Measurements from ENCODE around the gene ABCF1. TPM values are rescaled to one million over a fixed set of nuclear protein-coding genes. Genes with fewer than 3 reads are reported as not detected.
A peak's percentile ranks its signal among the peaks of the same experiment; 100 is the strongest.
"Not testable (repeated sequence)": the region's sequence is repeated elsewhere in the genome, so short reads cannot be mapped to it uniquely, and the experiment has no call there.

Gene ABCF1
- 35.4 TPM for polyA plus RNA-seq (2013)

- peak within 1 kb of the TSS; percentile 92 to 95 for H3K27ac ChIP-seq (ENCODE audit: insufficient read depth in 1 of 2, low read depth in 1 of 2, low read length in 2 of 2, poor library complexity in 1 of 2, severe bottlenecking in 2 of 2)
- peaks cover 0 to 23% (median 4%) of the 10 kb centered on the region in 4 experiments for H3K36me3 ChIP-seq (ENCODE audit: control insufficient read depth in 4 of 4, insufficient read depth in 4 of 4, low read length in 3 of 4)
- 0% methylated on average over 57 of the region's 59 CpGs for WGBS (ENCODE audit: insufficient coverage)
- no peaks in the 10 kb centered on the region for H3K9me3 ChIP-seq (ENCODE audit: control extremely low read depth in 1 of 5, control insufficient read depth in 4 of 5, insufficient read depth in 2 of 5, low read depth in 1 of 5, low read length in 4 of 5)
- peak; percentile 97 to 98 (median 98) for DNase-seq
- peak within 1 kb of the TSS; percentile 83 to 97 (median 95) for H3K4me3 ChIP-seq (ENCODE audit: control insufficient read depth in 1 of 7, extremely low read depth in 1 of 7, insufficient read depth in 4 of 7, low read depth in 2 of 7, low read length in 6 of 7)
- peaks cover 11 to 36% (median 26%) of the 10 kb centered on the region in 4 experiments for H3K4me1 ChIP-seq (ENCODE audit: control extremely low read depth in 1 of 4, control insufficient read depth in 4 of 4, insufficient read depth in 4 of 4, low read length in 3 of 4)
- ChIA-PET POLR2A (interaction anchor here (0.6 to 2.1 kb wide), 5 partner anchors 15 to 157 kb away, joined by 3 to 8 read pairs (median 6); partner anchors contain the start of gene GNL1), CTCF (interaction anchor here (1.5 to 2.3 kb wide), 6 partner anchors 15 to 119 kb away, joined by 3 to 10 read pairs (median 7); partner anchors contain the start of genes GNL1 and PRR3)
- no peaks in the 10 kb centered on the region for H3K27me3 ChIP-seq (replicated peaks in 2 of 5; ENCODE audit: control insufficient read depth in 4 of 5, insufficient read depth in 5 of 5, low read length in 4 of 5)
These were observed at the start of gene ABCF1 for GRCh38 chr6:30571075-30571761. ABCF1 (plus strand) TSS chr6:30571442; CDS start chr6:30571488, 46 bp downstream.

- CTCF ChIA-PET, result interaction anchor here (0.9 to 2.0 kb wide), 6 partner anchors 8 to 26 kb away, joined by 3 to 7 read pairs (median 6); no protein-coding TSS in a partner anchor
- DNase-seq; H3K36me3 ChIP-seq (ENCODE audit: control insufficient read depth in 4 of 4, insufficient read depth in 4 of 4, low read length in 3 of 4); POLR2A ChIA-PET; H3K27me3 ChIP-seq (replicated peaks in 2 of 5; ENCODE audit: control insufficient read depth in 4 of 5, insufficient read depth in 5 of 5, low read length in 4 of 5); H3K4me3 ChIP-seq (ENCODE audit: control insufficient read depth in 1 of 7, extremely low read depth in 1 of 7, insufficient read depth in 4 of 7, low read depth in 2 of 7, low read length in 6 of 7); H3K9me3 ChIP-seq (ENCODE audit: control extremely low read depth in 1 of 5, control insufficient read depth in 4 of 5, insufficient read depth in 2 of 5, low read depth in 1 of 5, low read length in 4 of 5); H3K27ac ChIP-seq (ENCODE audit: insufficient read depth in 1 of 2, low read depth in 1 of 2, low read length in 2 of 2, poor library complexity in 1 of 2, severe bottlenecking in 2 of 2): not testable (repeated sequence)
- WGBS (ENCODE audit: insufficient coverage), result 93% methylated on average over 3 of the region's 5 CpGs
- peaks cover 0 to 20% (median 14%) of the 10 kb centered on the region in 4 experiments for H3K4me1 ChIP-seq (ENCODE audit: control extremely low read depth in 1 of 4, control insufficient read depth in 4 of 4, insufficient read depth in 4 of 4, low read length in 3 of 4)
These were observed 49.3 kb upstream of the ABCF1 start for GRCh38 chr6:30521952-30522351.

GRCh38 chr6:30526444-30526843 is 44.8 kb upstream of the ABCF1 start:
- CTCF ChIA-PET, result interaction anchor here (3.5 kb wide), 1 partner anchor 31 kb away, joined by 19 read pairs; no protein-coding TSS in a partner anchor
- H3K36me3 ChIP-seq (ENCODE audit: control insufficient read depth in 4 of 4, insufficient read depth in 4 of 4, low read length in 3 of 4); DNase-seq; H3K9me3 ChIP-seq (ENCODE audit: control extremely low read depth in 1 of 5, control insufficient read depth in 4 of 5, insufficient read depth in 2 of 5, low read depth in 1 of 5, low read length in 4 of 5); POLR2A ChIA-PET; H3K4me3 ChIP-seq (ENCODE audit: control insufficient read depth in 1 of 7, extremely low read depth in 1 of 7, insufficient read depth in 4 of 7, low read depth in 2 of 7, low read length in 6 of 7); H3K27me3 ChIP-seq (replicated peaks in 2 of 5; ENCODE audit: control insufficient read depth in 4 of 5, insufficient read depth in 5 of 5, low read length in 4 of 5); H3K27ac ChIP-seq (ENCODE audit: insufficient read depth in 1 of 2, low read depth in 1 of 2, low read length in 2 of 2, poor library complexity in 1 of 2, severe bottlenecking in 2 of 2): not testable (repeated sequence)
- peaks cover 0 to 22% (median 19%) of the 10 kb centered on the region in 4 experiments for H3K4me1 ChIP-seq (ENCODE audit: control extremely low read depth in 1 of 4, control insufficient read depth in 4 of 4, insufficient read depth in 4 of 4, low read length in 3 of 4)
- no CpG with 5 or more reads among the region's 3 CpGs for WGBS (ENCODE audit: insufficient coverage)

- 83% methylated on average over 15 of the region's 17 CpGs for WGBS (ENCODE audit: insufficient coverage)
- DNase-seq, result peak in 2 of 3 donors; percentile 45 to 50
- Histone ChIP-seq H3K4me1 (ENCODE audit: control extremely low read depth in 1 of 4, control insufficient read depth in 4 of 4, insufficient read depth in 4 of 4, low read length in 3 of 4) (peaks cover 0 to 27% (median 21%) of the 10 kb centered on the region in 4 experiments), H3K27ac (ENCODE audit: insufficient read depth in 1 of 2, low read depth in 1 of 2, low read length in 2 of 2, poor library complexity in 1 of 2, severe bottlenecking in 2 of 2) (peak overlapping the region in 1 of 2 experiments; percentile 25)
- not testable (repeated sequence) for H3K27me3 ChIP-seq (replicated peaks in 2 of 5; ENCODE audit: control insufficient read depth in 4 of 5, insufficient read depth in 5 of 5, low read length in 4 of 5); H3K4me3 ChIP-seq (ENCODE audit: control insufficient read depth in 1 of 7, extremely low read depth in 1 of 7, insufficient read depth in 4 of 7, low read depth in 2 of 7, low read length in 6 of 7); H3K9me3 ChIP-seq (ENCODE audit: control extremely low read depth in 1 of 5, control insufficient read depth in 4 of 5, insufficient read depth in 2 of 5, low read depth in 1 of 5, low read length in 4 of 5); H3K36me3 ChIP-seq (ENCODE audit: control insufficient read depth in 4 of 4, insufficient read depth in 4 of 4, low read length in 3 of 4)
- CTCF ChIA-PET, result interaction anchor here (1.6 to 4.4 kb wide), 7 partner anchors 8 to 46 kb away, joined by 7 to 62 read pairs (median 39); no protein-coding TSS in a partner anchor
- POLR2A ChIA-PET, result interaction anchor here (0.6 kb wide), 1 partner anchor 65 kb away, joined by 3 read pairs; no protein-coding TSS in a partner anchor
These were observed 41.8 kb upstream of the ABCF1 start for GRCh38 chr6:30529349-30529875.

- H3K27ac ChIP-seq (ENCODE audit: insufficient read depth in 1 of 2, low read depth in 1 of 2, low read length in 2 of 2, poor library complexity in 1 of 2, severe bottlenecking in 2 of 2), result peak overlapping the region in 1 of 2 experiments; percentile 25
- CTCF ChIA-PET, result interaction anchor here (1.6 to 4.4 kb wide), 7 partner anchors 9 to 47 kb away, joined by 7 to 62 read pairs (median 39); no protein-coding TSS in a partner anchor
- peak in 2 of 3 donors; percentile 70 to 81 for DNase-seq
These were observed 41.2 kb upstream of the ABCF1 start for GRCh38 chr6:30530014-30530413.

GRCh38 chr6:30533460-30534294 is 37.6 kb upstream of the ABCF1 start:
- no peak overlapping the region for H3K27ac ChIP-seq (ENCODE audit: insufficient read depth in 1 of 2, low read depth in 1 of 2, low read length in 2 of 2, poor library complexity in 1 of 2, severe bottlenecking in 2 of 2)
- H3K4me1 ChIP-seq (ENCODE audit: control extremely low read depth in 1 of 4, control insufficient read depth in 4 of 4, insufficient read depth in 4 of 4, low read length in 3 of 4), result peaks cover 0 to 21% (median 17%) of the 10 kb centered on the region in 4 experiments
- H3K36me3 ChIP-seq (ENCODE audit: control insufficient read depth in 4 of 4, insufficient read depth in 4 of 4, low read length in 3 of 4), result no peaks in the 10 kb centered on the region
- H3K27me3 ChIP-seq (replicated peaks in 2 of 5; ENCODE audit: control insufficient read depth in 4 of 5, insufficient read depth in 5 of 5, low read length in 4 of 5), result no peaks in the 10 kb centered on the region
- CTCF ChIA-PET, result interaction anchor here (0.6 to 4.4 kb wide), 7 partner anchors 16 to 47 kb away, joined by 3 to 39 read pairs (median 25); no protein-coding TSS in a partner anchor
- no peak for DNase-seq
- POLR2A ChIA-PET, result interaction anchor here (1.8 kb wide), 1 partner anchor 39 kb away, joined by 15 read pairs; no protein-coding TSS in a partner anchor
- H3K4me3 ChIP-seq (ENCODE audit: control insufficient read depth in 1 of 7, extremely low read depth in 1 of 7, insufficient read depth in 4 of 7, low read depth in 2 of 7, low read length in 6 of 7), result no peak overlapping the region
- 61% methylated on average over 3 of the region's 15 CpGs for WGBS (ENCODE audit: insufficient coverage)
- no peaks in the 10 kb centered on the region for H3K9me3 ChIP-seq (ENCODE audit: control extremely low read depth in 1 of 5, control insufficient read depth in 4 of 5, insufficient read depth in 2 of 5, low read depth in 1 of 5, low read length in 4 of 5)

More at GRCh38 chr6:30530014-30530413, 41.2 kb upstream of the ABCF1 start:
- H3K4me3 ChIP-seq (ENCODE audit: control insufficient read depth in 1 of 7, extremely low read depth in 1 of 7, insufficient read depth in 4 of 7, low read depth in 2 of 7, low read length in 6 of 7), result no peak overlapping the region
- no peaks in the 10 kb centered on the region for H3K36me3 ChIP-seq (ENCODE audit: control insufficient read depth in 4 of 4, insufficient read depth in 4 of 4, low read length in 3 of 4)
- H3K27me3 ChIP-seq (replicated peaks in 2 of 5; ENCODE audit: control insufficient read depth in 4 of 5, insufficient read depth in 5 of 5, low read length in 4 of 5), result no peaks in the 10 kb centered on the region
- POLR2A ChIA-PET, result interaction anchor here (0.6 kb wide), 1 partner anchor 64 kb away, joined by 3 read pairs; no protein-coding TSS in a partner anchor
- H3K4me1 ChIP-seq (ENCODE audit: control extremely low read depth in 1 of 4, control insufficient read depth in 4 of 4, insufficient read depth in 4 of 4, low read length in 3 of 4), result peaks cover 0 to 27% (median 21%) of the 10 kb centered on the region in 4 experiments
- WGBS (ENCODE audit: insufficient coverage), result no CpG with 5 or more reads among the region's 2 CpGs
- H3K9me3 ChIP-seq (ENCODE audit: control extremely low read depth in 1 of 5, control insufficient read depth in 4 of 5, insufficient read depth in 2 of 5, low read depth in 1 of 5, low read length in 4 of 5), result no peaks in the 10 kb centered on the region
